Trophoblast cell (in vitro differentiated cells and primary cell): ENCODE measurements around the gene FN3K.

ENCODE experiments used
- DNase-seq, 2 donors: peaks; one replicate each; pipeline ENCODE4 v3.0.0-alpha.2; 2016
- H2AFZ ChIP-seq: 2 replicates; pipeline ENCODE4 v1.6.1; 2013; ENCODE audit warnings: low read length, moderate library complexity, mild to moderate bottlenecking; ENCODE audit not compliant: insufficient read depth, poor library complexity
- H2AK5ac ChIP-seq: 2 replicates; pipeline ENCODE4 v1.6.1; 2013; ENCODE audit warnings: mild to moderate bottlenecking, low read length
- H2BK120ac ChIP-seq: 2 replicates; pipeline ENCODE4 v1.6.1; 2013; ENCODE audit warnings: low read length, mild to moderate bottlenecking, moderate library complexity; ENCODE audit not compliant: insufficient read depth, poor library complexity
- H2BK12ac ChIP-seq: 2 replicates; pipeline ENCODE4 v1.6.1; 2013; ENCODE audit warnings: mild to moderate bottlenecking, low read length, moderate library complexity
- H2BK5ac ChIP-seq: 2 replicates; pipeline ENCODE4 v1.6.1; 2013; ENCODE audit warnings: low read length, low read depth, moderate library complexity, mild to moderate bottlenecking; ENCODE audit not compliant: poor library complexity
- H3K14ac ChIP-seq: 2 replicates; pipeline ENCODE4 v1.6.1; 2013; ENCODE audit warnings: mild to moderate bottlenecking, low read length
- H3K18ac ChIP-seq: 2 replicates; pipeline ENCODE4 v1.6.1; 2013; ENCODE audit warnings: mild to moderate bottlenecking, low read length
- H3K23ac ChIP-seq: 2 replicates; pipeline ENCODE4 v1.6.1; 2013; ENCODE audit warnings: low read length
- H3K27ac ChIP-seq: 2 replicates; pipeline ENCODE4 v1.5.1; 2013; ENCODE audit warnings: low read depth, mild to moderate bottlenecking, inconsistent platforms, low read length, moderate library complexity
- H3K27me3 ChIP-seq: 2 replicates; pipeline ENCODE4 v1.6.1; 2013; ENCODE audit warnings: inconsistent platforms, mild to moderate bottlenecking, low read length, moderate library complexity; ENCODE audit not compliant: insufficient read depth
- H3K36me3 ChIP-seq, 2 experiments: 1 replicate in 1 of 2; 2 replicates in 1 of 2; pipeline ENCODE4 v1.6.1; 2013; ENCODE audit warnings: low read length in 2 of 2, mild to moderate bottlenecking in 2 of 2, moderate library complexity in 1 of 2; ENCODE audit not compliant: insufficient read depth in 2 of 2, control insufficient read depth in 1 of 2
- H3K4ac ChIP-seq: 2 replicates; pipeline ENCODE4 v1.6.1; 2013; ENCODE audit warnings: low read depth, mild to moderate bottlenecking, low read length, moderate library complexity
- H3K4me1 ChIP-seq, 2 experiments: 1 replicate in 1 of 2; 2 replicates in 1 of 2; pipeline ENCODE4 v1.6.1; 2013; ENCODE audit warnings: low read length in 2 of 2, mild to moderate bottlenecking in 2 of 2, moderate library complexity in 1 of 2; ENCODE audit not compliant: insufficient read depth in 2 of 2, control insufficient read depth in 1 of 2
- H3K4me2 ChIP-seq: 2 replicates; pipeline ENCODE4 v1.6.1; 2013; ENCODE audit warnings: inconsistent platforms, mild to moderate bottlenecking, low read length, moderate library complexity
- H3K4me3 ChIP-seq: 2 replicates; pipeline ENCODE4 v1.5.1; 2013; ENCODE audit warnings: mild to moderate bottlenecking, low read depth, low read length, inconsistent platforms
- H3K79me1 ChIP-seq: one replicate; pipeline ENCODE4 v1.6.1; 2013; ENCODE audit warnings: low read length
- H3K79me2 ChIP-seq: 2 replicates; pipeline ENCODE4 v1.6.1; 2013; ENCODE audit warnings: low read length, mild to moderate bottlenecking; ENCODE audit not compliant: control insufficient read depth, insufficient read depth, poor library complexity
- H3K9ac ChIP-seq: 2 replicates; pipeline ENCODE4 v1.6.1; 2013; ENCODE audit warnings: mild to moderate bottlenecking, low read length
- H3K9me3 ChIP-seq: 2 replicates; pipeline ENCODE4 v1.6.1; 2013; ENCODE audit warnings: low read depth, mild to moderate bottlenecking, control low read depth, inconsistent platforms, low read length; ENCODE audit not compliant: insufficient read depth
- H4K12ac ChIP-seq: 2 replicates; pipeline ENCODE4 v1.6.1; 2013; ENCODE audit warnings: low read depth, mild to moderate bottlenecking, low read length, moderate library complexity
- H4K8ac ChIP-seq: 2 replicates; pipeline ENCODE4 v1.6.1; 2013; ENCODE audit warnings: low read depth, mild to moderate bottlenecking, low read length, moderate library complexity
- H4K91ac ChIP-seq: one replicate; pipeline ENCODE4 v1.6.1; 2013; ENCODE audit warnings: low read depth, mild to moderate bottlenecking, low read length, moderate library complexity
- WGBS: extraction: QIAGEN DNeasy Blood & Tissue Kit; methylation state at CpG from one replicate; pipeline ENCODE4 v1.1.7; 2013; ENCODE audit warnings: missing lambda C conversion rate; ENCODE audit not compliant: insufficient read length, insufficient coverage; ENCODE audit errors: extremely low coverage; 5-methylcytosine and 5-hydroxymethylcytosine counted together

The FN3K gene

DNA sequence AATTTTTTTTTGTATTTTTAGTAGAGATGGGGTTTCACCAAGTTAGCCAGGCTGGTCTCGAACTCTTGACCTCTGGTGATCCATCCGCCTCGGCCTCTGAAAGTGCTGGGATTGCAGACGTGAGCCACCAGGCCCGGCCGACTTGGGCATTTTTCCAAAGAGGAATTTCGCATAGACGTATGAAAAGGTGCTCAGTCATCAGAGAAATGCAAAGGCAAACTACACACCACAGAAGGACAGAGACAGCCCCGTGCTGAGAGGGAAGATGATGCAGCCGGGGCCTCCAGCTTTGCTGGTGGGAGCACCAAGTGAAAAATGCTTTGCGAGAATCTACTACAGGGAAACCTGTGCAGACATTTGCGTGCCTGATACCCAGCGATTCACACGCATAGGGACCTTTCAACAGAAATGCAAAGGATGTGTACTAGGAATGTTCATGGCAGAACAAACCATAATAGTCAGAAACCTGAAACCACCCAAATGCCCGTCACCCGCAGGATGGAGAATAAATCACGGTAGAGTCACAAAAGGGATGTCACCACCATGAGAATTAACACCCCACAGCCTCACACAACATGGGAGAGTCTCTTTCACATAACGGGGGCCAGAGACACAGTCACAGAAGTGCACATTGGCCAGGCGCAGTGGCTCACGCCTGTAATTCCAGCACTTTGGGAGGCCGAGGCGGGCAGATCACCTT is 42.1 kb upstream of the FN3K start:
- Histone ChIP-seq H2AFZ (no peak overlapping the region), H3K9ac (no peak overlapping the region), H3K79me1 (no peaks in the 10 kb centered on the region), H2AK5ac (no peak overlapping the region), H4K12ac (no peak overlapping the region), H4K91ac (no peak overlapping the region), H3K4me3 (no peak overlapping the region), H2BK120ac (no peak overlapping the region), H3K14ac (no peak overlapping the region), H3K27ac (no peak overlapping the region), H2BK5ac (no peak overlapping the region), H3K9me3 (peaks cover 16% of the 10 kb centered on the region), H3K27me3 (peaks cover 20% of the 10 kb centered on the region), H3K4ac (no peak overlapping the region), H2BK12ac (no peak overlapping the region), H3K4me2 (no peak overlapping the region), H3K18ac (no peak overlapping the region), H3K4me1 (peaks cover 7 to 10% of the 10 kb centered on the region in 2 experiments), H4K8ac (no peak overlapping the region), H3K79me2 (no peaks in the 10 kb centered on the region), H3K36me3 (no peaks in the 10 kb centered on the region), H3K23ac (no peak overlapping the region)
- no CpG with 5 or more reads among the region's 22 CpGs for WGBS
- DNase-seq = no peak

GRCh38 chr17:82694647-82695046 is 40.8 kb upstream of the FN3K start:
- no peak overlapping the region for H3K4me2 ChIP-seq
- no CpG with 5 or more reads among the region's 2 CpGs for WGBS

GRCh38 chr17:82696259-82696658 is 39.2 kb upstream of the FN3K start:
- Histone ChIP-seq H4K91ac (no peak overlapping the region), H3K4ac (no peak overlapping the region), H3K4me2 (no peak overlapping the region), H3K4me1 (peaks cover 7 to 14% of the 10 kb centered on the region in 2 experiments), H4K12ac (no peak overlapping the region), H2AK5ac (no peak overlapping the region), H3K27ac (no peak overlapping the region), H3K4me3 (no peak overlapping the region), H3K9me3 (peaks cover 20% of the 10 kb centered on the region), H2BK5ac (no peak overlapping the region), H3K23ac (no peak overlapping the region), H3K27me3 (peaks cover 20% of the 10 kb centered on the region), H2BK120ac (no peak overlapping the region), H3K79me2 (no peaks in the 10 kb centered on the region), H3K9ac (no peak overlapping the region), H2AFZ (no peak overlapping the region), H3K79me1 (no peaks in the 10 kb centered on the region), H2BK12ac (no peak overlapping the region), H4K8ac (no peak overlapping the region), H3K36me3 (no peaks in the 10 kb centered on the region), H3K18ac (no peak overlapping the region), H3K14ac (no peak overlapping the region)
- no peak for DNase-seq
- no CpG with 5 or more reads among the region's 17 CpGs for WGBS

More at GRCh38 chr17:82694647-82695046, 40.8 kb upstream of the FN3K start:
- no peak overlapping the region for H3K27ac ChIP-seq
- H2AFZ ChIP-seq = no peak overlapping the region
- H2BK12ac ChIP-seq = no peak overlapping the region
- no peak overlapping the region for H3K4ac ChIP-seq
- no peak overlapping the region for H3K4me3 ChIP-seq
- peaks cover 20% of the 10 kb centered on the region for H3K27me3 ChIP-seq
- no peak overlapping the region for H3K18ac ChIP-seq
- peaks cover 7 to 14% of the 10 kb centered on the region in 2 experiments for H3K4me1 ChIP-seq
- no peak overlapping the region for H2AK5ac ChIP-seq
- H3K79me1 ChIP-seq = no peaks in the 10 kb centered on the region
- H3K23ac ChIP-seq = no peak overlapping the region
- no peak for DNase-seq
- no peak overlapping the region for H3K9ac ChIP-seq
- no peaks in the 10 kb centered on the region for H3K36me3 ChIP-seq
- no peak overlapping the region for H2BK5ac ChIP-seq
- H4K91ac ChIP-seq = no peak overlapping the region
- H3K79me2 ChIP-seq = no peaks in the 10 kb centered on the region
- H4K12ac ChIP-seq = no peak overlapping the region
- H2BK120ac ChIP-seq = no peak overlapping the region
- H4K8ac ChIP-seq = no peak overlapping the region
- H3K14ac ChIP-seq = no peak overlapping the region
- peaks cover 20% of the 10 kb centered on the region for H3K9me3 ChIP-seq

- Histone ChIP-seq H2BK5ac (no peak overlapping the region), H2AK5ac (no peak overlapping the region), H3K9me3 (peaks cover 20% of the 10 kb centered on the region), H3K14ac (no peak overlapping the region), H2AFZ (no peak overlapping the region), H3K4me2 (peak overlapping the region; percentile 91), H3K9ac (no peak overlapping the region), H4K8ac (no peak overlapping the region), H3K4me1 (peaks cover 7 to 14% of the 10 kb centered on the region in 2 experiments), H2BK12ac (no peak overlapping the region), H3K23ac (no peak overlapping the region), H2BK120ac (no peak overlapping the region), H3K27ac (no peak overlapping the region), H4K91ac (no peak overlapping the region), H3K18ac (no peak overlapping the region), H3K36me3 (no peaks in the 10 kb centered on the region), H4K12ac (no peak overlapping the region), H3K79me1 (no peaks in the 10 kb centered on the region), H3K79me2 (no peaks in the 10 kb centered on the region), H3K4ac (no peak overlapping the region), H3K27me3 (peaks cover 20% of the 10 kb centered on the region), H3K4me3 (peak overlapping the region; percentile 73)
- no peak for DNase-seq
- no CpG with 5 or more reads among the region's 48 CpGs for WGBS
Observed at GRCh38 chr17:82696916-82697807, 38.3 kb upstream of the FN3K start.
